HG03571 (cell line): Measurements from ENCODE around the gene PSTK.

ENCODE experiments used
- ATAC-seq: cut with Tn5 transposase; IDR thresholded peaks from one replicate; pipeline ENCODE4 v1.9.1; 2021; ENCODE audit not compliant: unreplicated experiment

The PSTK gene

GRCh38 chr10:123018531-123018930 lies 38.3 kb downstream of the PSTK start:
- no peak for ATAC-seq

- no peak for ATAC-seq
Measured at GRCh38 chr10:123019264-123019663, 39.1 kb downstream of the PSTK start.

- no peak for ATAC-seq
Measured at GRCh38 chr10:123019941-123020703, 39.9 kb downstream of the PSTK start.

- ATAC-seq: no peak
Measured at GRCh38 chr10:123021517-123021916, 41.3 kb downstream of the PSTK start.

- ATAC-seq: no peak
Measured at GRCh38 chr10:123024540-123024939, 44.3 kb downstream of the PSTK start.

- no peak for ATAC-seq
Measured at GRCh38 chr10:123026302-123026701, 46.1 kb downstream of the PSTK start.

GRCh38 chr10:123027861-123028260 lies 47.7 kb downstream of the PSTK start:
- no peak for ATAC-seq

- ATAC-seq: no peak
Measured at GRCh38 chr10:123031124-123031523, 50.9 kb downstream of the PSTK start.

GRCh38 chr10:123034332-123034731 lies 54.1 kb downstream of the PSTK start:
- no peak for ATAC-seq

GRCh38 chr10:123035467-123036086 lies 55.4 kb downstream of the PSTK start:
- ATAC-seq: no peak

GRCh38 chr10:123038782-123039631 lies 58.8 kb downstream of the PSTK start:
- ATAC-seq: no peak

GRCh38 chr10:123039632-123039930 lies 59.4 kb downstream of the PSTK start:
- ATAC-seq: no peak
